ENCODE results near the gene SOX1.

- TF ChIP-seq POLR2AphosphoS5 (IDR thresholded peaks at IDR 0.05; ENCODE audit: low read depth, low read length) (no peak), RXRA (IDR thresholded peaks at IDR 0.05; ENCODE audit: borderline replicate concordance, low read depth) (no peak), TAF1 (IDR thresholded peaks at IDR 0.05; ENCODE audit: borderline replicate concordance, low read depth, low read length) (no peak), REST (IDR thresholded peaks at IDR 0.05; ENCODE audit: low read depth, low read length) (no peak), EZH2phosphoT487 (IDR thresholded peaks at IDR 0.05; ENCODE audit: borderline replicate concordance, low read depth) (no peak), CTCF (IDR thresholded peaks at IDR 0.05) (no peak)
Observed at GRCh38 chr13:112119192-112120030, 52.5 kb downstream of the SOX1 start.
